ENCODE data around the gene TRIM54.

GRCh38 chr2:27336173-27336572 is 53.9 kb downstream of the TRIM54 start:
- TF ChIP-seq CTCF (conservative IDR thresholded peaks at IDR 0.05; ENCODE audit: low read depth, low read length) (no peak), EZH2 (IDR thresholded peaks at IDR 0.05; ENCODE audit: low read length, unreplicated experiment) (no peak)

Measured in PC-3 (cell line).